ENCODE measurements around the gene ZNF764.
"Not testable (repeated sequence)": the region's sequence is repeated elsewhere in the genome, so short reads cannot be mapped to it uniquely, and the experiment has no call there.

Gene ZNF764

DNA sequence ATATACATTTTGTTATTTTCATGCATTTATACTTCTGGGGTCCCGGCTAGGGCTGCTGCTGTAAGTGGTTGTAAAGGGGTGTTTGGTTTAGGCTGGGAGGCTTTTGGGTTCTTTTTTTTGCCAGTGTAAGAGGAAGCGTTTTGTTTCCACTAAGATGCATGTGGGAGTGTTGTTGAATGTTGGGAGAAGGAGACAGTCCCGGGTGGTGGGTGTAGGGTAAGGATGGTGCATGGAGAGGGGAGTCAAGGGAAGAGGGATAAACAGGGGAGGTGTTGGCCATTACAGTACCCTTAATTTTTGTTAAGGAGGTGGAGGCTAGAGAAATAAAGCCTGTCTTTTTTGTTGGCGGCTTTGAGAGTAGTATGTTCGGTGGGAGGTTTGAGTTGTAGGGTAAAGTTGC is 15.1 kb downstream of the ZNF764 start:
- no peak for DNase-seq

DNA sequence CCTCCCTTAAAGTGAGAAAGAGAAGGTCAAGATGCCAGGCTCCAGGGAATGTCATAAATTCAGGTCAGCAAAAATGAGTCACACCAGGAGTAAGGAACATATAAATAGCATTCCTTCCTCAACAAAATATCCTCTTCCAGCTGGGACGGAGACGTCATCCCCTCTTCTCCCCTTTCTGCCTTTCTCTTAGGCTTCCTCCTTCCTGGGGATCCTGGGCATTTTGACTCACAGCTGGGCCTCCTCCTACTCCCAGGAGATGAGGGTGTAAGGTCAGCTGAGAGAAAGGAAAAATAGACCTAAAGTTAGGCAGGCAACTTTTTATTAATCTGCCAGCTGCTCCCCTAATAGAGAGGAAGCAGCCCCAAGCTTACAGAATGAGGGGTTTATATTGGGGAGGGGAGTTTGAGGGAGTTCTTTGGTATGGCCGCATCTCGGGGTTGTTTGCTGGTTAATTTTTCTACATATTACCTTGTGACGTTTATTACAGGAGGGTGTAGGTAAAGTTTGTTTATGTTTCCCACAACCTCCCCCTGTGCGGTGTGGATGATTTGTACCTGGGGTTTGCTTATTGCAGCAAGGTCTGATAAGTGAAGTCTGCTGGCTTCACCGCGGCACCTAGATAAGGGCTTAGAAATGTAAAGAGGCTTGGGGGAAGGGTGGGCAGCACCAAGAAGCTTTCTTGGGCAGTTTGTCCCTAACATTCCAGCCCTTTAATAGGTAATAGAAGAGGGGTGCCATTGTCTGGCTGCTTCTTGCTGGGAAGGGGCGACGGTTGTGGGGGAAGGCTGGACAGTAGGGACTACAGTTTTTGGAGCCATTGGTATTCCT is 16.5 kb downstream of the ZNF764 start:
- DNase-seq = peak; percentile 63

DNA sequence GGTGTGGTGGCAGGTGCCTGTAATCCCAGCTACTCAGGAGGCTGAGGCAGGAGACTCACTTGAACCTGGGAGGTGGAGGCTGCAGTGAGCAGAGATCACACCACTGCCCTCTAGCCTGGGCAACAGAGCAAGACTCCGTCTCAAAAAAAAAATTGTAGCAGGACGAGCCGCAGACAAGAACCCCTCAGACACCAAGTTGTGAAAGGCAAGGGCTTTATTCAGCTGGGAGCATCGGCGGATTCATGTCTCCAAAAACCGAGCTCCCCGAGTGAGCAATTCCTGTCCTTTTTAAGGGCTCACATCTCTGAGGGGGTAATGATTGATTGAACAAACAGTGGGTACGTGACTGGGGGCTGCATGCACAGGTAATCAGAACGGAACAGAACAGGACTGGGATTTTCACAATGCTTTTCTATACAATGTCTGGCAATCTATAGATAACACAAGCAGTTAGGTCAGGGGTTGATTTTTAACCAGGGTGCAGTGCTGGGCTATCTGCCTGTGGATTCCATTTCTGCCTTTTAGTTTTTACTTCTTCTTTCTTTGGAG is 17.2 kb downstream of the ZNF764 start:
- DNase-seq = not testable (repeated sequence)

DNA sequence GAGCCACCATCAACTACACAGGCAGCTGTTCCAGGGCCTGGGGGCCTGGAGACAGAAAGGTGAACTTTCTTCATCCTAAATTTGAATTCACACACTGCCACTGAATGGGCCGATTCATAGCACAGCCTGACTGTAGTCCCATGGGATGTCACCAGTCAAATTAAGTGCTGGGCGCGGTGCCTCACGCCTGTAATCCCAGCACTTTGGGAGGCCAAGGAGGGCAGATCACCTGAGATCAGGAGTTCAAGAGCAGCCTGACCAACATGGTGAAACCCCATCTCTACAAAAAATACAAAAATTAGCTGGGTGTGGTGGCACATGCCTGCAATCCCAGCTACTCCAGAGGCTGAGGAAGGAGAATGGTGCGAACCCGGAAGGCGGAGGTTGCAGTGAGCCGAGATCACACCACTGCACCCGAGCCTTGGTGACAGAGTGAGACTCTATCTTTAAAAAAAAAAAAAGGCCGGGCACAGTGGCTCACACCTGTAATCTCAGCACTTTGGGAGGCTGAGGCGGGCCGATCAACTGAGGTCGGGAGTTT is 18.1 kb downstream of the ZNF764 start:
- DNase-seq = not testable (repeated sequence)

DNA sequence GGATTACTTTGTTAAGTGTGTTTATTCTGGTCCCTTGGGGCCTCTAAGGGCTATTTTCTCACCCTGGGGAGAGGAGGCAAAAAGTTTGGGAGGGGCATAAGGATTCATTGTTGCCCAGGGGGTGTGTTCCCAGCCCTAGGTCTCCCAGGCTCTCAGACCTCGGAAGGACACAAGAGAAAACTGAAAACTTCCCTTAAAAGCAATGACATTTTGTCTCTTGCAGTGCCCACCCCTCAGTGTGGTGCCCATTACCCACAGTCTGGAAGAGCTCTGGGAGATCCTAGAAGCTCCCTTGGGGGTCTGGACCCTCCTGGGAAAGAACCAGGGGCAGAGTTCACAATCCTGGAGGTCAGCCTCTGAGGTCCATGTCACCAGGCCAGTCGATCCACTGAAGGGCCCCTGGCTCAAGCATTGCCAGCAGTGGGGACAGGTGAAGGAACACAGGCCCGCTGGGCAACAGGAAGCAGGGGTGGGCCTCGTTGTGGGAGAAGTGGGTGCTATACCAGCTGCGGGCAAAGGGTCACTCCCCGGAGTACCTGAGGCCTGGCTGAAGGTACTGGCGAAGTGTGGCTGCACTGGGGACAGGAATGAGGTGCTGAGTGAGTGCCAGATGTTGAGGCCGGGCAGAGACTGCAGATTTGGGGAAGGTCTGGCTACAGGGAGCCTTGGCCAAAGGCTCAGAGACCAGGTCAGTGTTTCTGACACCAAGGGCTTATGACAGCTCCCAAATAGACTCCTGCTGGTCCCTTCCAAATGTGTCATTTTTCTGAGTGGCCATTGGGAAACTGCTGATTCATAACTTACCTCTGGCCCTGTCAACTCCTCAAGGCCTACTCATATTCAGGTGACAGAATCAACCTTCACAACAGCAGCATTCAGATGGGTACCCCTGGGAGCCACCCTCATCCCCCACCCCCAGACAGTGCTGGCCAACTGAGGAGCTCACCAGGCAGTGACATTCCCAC is 18.9 kb downstream of the ZNF764 start:
- no peak for DNase-seq

DNA sequence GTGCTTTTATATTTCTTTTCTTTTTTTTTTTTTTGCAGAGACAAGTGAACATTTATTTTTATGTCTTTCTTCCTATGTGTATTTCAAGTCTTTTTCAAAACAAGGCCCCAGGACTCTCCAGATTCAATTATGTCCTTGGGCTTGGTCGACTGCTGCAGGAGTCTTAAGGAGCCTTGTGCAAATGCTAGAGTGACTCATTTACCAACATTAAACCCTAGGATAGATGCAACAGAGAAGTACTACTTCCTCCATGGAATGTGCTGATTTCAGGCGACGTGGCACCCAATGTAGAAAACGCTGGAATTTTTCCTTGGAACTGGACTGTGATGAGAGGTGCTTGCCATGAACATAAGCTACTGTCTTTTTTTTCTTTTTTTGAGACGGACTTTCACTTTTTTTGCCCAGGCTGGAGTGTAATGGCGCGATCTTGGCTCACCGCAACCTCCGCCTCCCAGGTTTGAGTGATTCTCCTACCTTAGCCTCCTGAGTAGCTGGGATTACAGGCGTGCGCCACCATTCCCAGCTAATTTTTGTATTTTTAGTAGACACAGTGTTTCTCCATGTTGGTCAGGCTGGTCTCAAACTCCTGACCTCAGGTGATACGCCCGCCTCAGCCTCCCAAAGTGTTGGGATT is 21.7 kb downstream of the ZNF764 start:
- not testable (repeated sequence) for DNase-seq

DNA sequence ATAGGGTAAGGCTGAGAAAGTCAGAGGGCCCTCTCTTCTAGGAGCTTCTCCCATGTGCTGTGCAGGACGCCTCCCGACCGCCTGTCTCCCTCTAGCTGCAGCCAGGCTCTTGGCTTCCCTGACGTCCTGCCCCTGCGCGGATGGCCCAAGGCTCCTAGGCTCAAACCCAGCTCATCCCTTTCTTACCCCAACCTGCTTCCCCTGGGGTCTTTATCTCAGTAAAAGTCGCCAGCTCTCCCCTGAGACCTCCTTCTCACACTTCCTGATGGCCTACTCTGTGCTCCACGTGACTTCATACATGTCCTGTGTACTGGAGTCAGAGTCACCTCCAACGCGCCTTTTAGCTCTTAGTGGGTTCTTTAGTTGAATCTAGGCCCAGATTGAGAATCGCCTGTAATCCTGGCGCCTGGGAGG is 22.4 kb downstream of the ZNF764 start:
- DNase-seq = peak; percentile 72

DNA sequence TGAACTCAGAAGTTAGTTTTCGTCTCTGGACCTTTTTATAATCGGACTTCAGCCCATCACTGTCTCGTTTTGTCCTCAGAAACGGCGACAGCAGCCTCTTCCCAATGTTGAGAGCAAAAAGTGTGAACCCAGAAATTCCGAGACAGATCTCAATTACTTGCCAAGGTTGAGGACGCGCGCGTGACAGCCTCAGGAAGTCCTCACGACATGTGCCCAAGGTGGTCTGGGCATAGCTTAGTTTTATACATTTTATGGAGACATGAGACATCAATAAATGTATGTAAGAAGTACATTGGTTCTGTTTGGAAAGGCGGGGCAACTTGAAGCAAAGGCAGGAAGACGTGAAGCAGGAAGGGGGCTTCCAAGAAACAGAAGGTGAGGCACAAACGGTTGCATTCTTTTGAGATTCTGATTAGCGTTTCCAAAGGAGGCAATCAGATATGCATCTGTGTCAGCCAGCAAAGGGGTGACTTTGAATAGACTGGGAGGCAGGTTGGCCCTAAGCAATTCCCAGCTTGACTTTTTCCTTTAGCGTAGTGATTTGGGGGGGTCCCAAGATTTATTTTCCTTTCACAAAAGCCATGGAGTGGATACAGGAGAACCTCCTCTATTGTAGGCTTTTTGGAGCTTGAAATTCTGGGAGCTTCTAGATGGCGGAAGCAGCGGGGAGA is 22.9 kb downstream of the ZNF764 start:
- DNase-seq = peak; percentile 21

DNA sequence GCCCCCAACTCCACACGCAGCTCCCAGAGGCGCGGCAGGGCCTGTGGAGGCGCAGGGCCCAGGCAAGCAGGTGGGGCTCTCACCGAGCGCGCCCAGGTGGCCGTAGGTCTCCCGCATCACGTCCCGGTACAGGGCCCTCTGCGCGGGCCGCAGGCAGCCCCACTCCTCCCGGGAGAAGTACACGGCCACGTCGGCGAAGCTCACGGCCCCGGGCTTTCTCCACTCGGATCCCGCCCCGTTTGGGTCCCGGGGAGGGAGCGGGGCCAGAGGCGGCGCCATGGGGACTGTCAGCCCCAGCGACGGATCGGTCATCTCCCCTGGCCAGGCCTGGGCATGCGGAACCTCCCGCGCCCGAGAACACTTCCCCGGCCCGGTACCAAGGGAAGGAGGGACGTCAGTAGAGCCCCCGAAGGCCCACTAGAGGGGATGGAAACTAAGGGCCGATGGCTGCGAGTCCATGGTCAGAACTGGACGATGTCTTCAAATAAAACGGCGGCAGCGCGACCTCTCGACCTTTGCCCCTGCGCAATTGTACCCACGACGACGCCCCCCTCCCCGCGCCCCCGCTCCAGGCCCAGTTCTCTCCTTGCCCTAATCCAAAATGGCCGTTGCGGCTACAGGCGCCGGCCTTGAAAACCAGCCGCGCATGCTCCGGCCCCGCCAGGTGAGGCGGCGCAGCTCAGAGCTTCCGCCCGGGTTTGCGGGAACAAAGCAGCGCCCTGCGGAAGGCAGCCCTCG is 23.6 kb downstream of the ZNF764 start, which contains the start of gene ZNF747:
Gene ZNF747, minus strand, starts transcription at position 491 of the 738 bp plus-strand sequence. Its CDS starts 179 bp downstream, at position 312.
- peak; percentile 82 for DNase-seq

DNA sequence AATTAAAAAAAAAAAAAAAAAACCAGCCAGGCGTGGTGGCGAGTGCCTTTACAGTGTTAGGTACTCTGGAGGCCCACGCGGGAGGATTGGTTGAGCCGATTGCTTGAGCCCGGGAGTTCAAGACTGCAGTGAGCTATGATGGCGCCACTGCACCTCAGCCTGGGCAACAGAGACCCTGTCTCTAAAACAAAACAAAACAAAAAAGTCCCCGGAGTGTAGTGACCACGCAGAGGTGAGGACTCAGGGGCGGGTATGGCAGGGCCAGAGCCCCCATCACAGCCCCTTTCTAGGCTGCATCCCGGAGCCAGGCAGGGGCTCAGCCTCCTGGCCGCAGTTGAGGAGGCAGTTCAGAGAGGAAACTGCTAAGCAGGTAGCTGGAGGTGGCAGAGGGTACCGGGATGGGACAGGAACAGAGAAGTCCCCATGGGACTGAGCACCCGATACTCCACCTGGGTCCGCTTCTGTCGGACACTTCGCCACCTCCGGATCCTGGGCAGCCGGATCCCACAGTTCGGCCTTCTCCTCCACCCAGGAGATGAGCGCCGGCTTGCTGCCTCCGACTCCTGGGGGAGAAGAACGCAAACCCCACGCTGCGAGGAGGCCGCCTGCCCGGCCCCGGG is 24.3 kb downstream of the ZNF764 start:
- DNase-seq = no peak

DNA sequence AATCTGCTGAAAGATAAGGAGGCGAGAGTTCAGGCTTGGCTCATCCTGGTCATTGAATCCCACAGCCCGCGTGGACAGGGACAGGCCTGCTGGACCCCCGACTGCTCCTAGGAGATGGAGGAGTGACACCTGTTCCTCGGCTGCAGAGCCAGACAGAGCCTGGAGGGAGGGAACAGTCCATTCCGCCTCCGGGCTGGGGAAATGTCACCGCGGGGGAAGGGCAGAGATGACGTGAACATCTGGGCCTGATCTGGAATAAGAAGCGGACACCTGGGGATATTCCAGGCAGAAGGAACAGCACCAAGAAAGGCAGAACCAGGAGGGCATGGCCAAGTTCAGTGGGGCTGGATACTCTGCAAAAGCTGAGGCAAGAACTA is 25.0 kb downstream of the ZNF764 start:
- no peak for DNase-seq

DNA sequence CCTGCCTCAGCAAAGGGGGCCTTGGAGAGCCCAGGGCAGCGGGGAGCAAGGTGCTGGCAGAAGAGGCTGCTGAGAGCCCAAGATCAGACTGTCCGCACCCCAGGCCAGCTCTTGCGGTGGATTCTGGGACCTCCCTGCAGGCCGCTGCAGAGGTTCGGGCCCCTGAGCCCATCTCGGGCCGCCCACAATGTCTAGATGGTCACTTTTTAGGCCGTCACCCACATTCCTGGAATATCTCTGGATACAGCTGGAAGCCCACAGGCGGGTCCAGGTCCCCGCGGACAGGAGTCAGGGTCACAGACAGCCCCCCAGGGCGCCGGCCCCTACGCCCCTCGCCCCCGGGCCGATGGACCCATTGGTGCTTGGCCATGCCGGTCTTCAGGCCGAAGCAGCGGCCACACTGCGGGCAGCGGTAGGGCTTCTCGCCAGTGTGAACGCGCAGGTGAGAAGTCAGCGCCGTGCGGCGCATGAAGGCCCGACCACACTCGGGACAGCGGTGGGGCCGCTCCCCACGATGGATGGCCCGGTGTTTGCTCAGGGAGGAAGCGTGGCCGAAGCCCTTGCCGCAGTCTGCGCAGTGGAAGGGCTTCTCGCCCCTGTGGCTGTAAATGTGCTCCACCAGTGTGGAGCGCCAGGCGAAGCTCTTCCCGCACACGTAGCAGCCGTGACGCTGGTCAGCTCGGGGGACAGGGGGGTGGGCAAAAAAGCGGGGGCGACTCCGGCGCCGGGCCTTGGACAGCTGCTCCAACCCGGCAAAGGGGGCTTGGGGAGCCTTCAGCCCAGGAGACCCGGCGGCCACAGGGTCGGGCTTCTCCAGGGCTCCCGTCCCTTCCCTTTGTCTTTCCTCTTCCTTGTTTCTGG is 25.7 kb downstream of the ZNF764 start:
- DNase-seq = no peak

DNA sequence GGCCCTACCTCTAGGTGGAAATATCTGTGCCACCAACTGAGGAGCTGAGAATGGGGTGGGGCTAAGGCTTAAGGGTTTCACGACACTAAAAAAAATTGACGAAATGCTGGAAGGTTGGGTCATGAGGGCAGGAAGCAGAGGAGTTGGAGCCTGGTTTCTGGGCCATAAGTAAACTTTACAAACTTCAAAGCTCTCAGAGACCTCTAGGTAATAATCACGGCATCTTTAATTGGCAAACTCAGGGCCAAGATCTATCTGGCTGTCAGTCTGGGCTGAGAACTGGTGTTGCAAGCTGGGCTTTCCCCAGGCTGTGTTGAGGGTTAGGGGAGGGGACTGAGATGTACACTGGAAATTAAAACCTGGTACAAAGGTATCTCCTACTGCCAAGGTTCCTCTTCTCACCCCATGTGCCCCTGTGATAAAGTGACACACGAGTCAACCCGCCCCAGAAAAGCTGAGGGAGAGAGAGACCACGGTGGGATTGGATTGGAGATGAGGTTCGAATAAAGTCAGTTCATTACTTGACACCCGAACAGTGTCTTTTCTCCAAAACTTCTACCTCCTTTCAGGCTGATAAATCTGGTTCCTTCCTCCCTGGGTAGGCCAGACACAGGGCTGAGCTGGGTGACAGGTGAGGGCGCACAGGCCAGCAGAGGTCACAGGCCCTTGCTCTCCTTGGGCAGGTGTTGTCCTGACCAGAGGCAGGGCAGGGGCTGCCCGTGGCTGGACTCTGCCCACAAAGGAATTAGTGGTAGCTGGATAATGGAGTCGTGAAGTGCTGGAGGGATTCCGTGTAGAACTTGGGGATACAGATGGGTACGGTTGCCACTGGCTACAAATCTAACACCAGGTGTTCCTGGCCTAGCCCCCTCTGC is 27.8 kb downstream of the ZNF764 start:
- no peak for DNase-seq

DNA sequence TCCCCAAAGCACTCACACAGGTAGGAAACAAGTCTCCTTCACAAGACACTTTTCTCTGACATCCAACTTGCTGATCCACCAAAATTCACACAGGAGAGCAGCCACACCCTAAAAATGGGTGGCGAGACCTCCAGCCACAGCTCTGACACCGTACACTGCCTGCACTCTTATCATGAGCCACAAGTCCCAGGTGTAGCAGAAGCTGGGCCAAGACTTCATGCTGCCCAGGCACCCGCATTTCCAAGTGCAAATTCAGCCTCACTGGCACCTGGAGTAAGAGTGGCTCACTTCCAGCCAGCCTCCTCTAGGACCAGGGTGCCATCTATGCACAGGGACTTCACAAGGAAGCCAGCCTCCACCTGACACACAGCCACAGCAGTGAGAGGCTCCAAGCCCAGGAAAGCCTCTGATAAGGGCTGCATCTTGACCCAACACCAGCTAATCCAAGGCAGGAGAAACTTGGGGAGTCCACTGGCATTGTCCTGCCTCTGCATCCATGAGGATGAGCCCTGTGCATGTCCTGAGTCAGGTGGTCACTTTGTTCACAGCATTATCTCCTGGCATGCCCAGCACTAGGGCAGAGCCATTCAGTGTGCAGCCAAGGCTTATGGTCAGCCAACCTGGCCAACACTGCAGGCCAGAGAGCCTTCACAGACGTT is 29.2 kb downstream of the ZNF764 start:
- DNase-seq = no peak

DNA sequence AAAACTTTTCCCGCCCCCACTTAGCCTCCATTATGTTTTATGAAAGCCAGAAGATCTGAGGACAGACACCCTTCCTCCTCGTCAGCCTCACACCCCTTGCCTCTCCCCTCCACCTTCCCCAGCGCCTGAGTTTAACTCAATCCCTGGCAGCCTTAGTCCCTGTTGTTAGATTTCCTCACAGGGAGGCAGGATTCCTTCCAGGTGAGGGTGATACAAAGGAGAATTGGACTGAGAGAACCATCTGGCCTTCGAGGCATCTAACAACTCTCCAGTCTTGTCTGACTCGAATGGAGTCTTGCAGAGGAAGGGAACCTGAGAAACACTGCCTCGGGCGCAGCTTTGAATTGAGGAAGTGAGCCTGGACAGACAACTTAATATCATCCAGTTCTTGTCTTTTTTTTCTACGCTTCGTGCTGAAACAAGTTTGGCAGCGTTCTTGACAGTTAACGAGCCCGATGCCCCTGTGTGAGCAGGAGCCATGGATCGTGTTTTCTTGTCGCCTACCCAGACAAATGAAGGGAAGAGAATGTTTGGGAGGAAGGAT is 30.5 kb downstream of the ZNF764 start:
- no peak for DNase-seq

DNA sequence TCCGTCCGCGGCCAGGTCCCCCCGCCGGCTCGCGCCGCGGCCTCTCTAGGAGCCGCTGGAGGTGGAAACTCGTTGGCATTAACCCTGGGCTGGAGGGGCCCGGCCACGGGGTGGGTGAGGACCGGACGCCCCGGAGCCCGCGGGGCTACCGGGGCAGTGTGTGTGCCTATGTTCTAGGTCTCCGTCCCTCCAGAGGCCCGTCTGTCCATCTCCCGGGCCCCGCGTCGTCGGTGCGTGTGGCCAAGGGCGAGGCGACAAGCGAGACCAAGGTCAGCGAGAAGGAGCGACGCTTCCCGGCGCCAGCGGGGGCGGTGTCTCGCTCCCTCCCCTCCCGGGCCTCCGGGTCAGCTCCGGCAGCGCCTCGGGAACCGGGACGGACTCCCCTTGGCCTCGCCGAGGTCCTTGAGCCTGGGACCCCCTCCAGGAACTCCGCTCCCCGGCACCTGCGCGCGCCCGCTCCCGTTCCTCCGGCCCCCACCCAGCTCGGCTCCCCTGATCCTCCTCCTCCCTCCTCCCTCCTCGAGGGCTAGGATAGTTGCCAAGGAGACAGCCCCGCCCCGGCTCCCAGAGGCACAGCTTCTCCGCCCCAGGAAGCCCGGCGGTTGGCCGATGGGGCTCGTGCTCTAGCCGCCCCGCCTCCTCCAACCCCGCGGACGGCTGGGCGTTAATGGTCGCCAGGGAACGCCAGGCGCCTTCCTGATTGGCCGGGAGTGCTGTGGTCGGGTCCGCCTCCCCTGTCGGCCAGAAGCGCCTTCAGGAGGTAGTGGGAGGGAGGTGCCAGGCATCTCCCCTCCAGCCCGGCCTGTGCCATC is 31.1 kb downstream of the ZNF764 start:
- peak; percentile 98 for DNase-seq

Data from fibroblast of upper back skin (primary cell).